ENCODE measurements around the gene KRT26.

The KRT26 gene

GRCh38 chr17:40779181-40779909 lies 7.3 kb upstream of the KRT26 start:
- no peak for DNase-seq (ENCODE audit: low read depth)
- H3K4me3 ChIP-seq (ENCODE audit: low read depth, low read length), result no peak overlapping the region
- TF ChIP-seq, protein P1, sequence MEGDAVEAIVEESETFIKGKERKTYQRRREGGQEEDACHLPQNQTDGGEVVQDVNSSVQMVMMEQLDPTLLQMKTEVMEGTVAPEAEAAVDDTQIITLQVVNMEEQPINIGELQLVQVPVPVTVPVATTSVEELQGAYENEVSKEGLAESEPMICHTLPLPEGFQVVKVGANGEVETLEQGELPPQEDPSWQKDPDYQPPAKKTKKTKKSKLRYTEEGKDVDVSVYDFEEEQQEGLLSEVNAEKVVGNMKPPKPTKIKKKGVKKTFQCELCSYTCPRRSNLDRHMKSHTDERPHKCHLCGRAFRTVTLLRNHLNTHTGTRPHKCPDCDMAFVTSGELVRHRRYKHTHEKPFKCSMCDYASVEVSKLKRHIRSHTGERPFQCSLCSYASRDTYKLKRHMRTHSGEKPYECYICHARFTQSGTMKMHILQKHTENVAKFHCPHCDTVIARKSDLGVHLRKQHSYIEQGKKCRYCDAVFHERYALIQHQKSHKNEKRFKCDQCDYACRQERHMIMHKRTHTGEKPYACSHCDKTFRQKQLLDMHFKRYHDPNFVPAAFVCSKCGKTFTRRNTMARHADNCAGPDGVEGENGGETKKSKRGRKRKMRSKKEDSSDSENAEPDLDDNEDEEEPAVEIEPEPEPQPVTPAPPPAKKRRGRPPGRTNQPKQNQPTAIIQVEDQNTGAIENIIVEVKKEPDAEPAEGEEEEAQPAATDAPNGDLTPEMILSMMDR (IDR thresholded peaks at IDR 0.05; ENCODE audit: control insufficient read depth, extremely low read depth, insufficient read depth), result no peak

GRCh38 chr17:40778461-40778860 lies 6.5 kb upstream of the KRT26 start:
- DNase-seq (ENCODE audit: low read depth), result no peak
- H3K4me3 ChIP-seq (ENCODE audit: low read depth, low read length), result no peak overlapping the region
- TF ChIP-seq, protein P1 (IDR thresholded peaks at IDR 0.05; ENCODE audit: control insufficient read depth, extremely low read depth, insufficient read depth), result no peak

DNA sequence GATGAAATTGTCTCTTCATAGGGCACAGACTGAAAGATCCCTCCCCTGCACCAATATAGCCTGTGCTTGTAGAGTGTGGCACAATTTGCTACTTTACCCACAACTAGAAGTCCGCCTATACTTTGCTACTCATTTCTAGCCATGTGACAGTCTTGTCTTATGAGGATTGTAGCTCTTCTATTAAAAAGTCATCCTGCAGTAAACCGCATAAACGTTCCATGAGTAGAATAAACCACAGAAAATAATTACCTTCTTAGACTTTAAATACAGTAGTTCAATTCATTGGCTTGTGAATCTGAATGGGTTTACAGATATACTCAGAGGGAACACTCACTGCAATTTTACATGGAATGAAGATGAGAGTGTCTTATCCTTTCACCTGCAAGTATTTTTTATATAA lies 6.0 kb upstream of the KRT26 start:
- no peak overlapping the region for H3K4me3 ChIP-seq (ENCODE audit: low read depth, low read length)
- no peak for DNase-seq (ENCODE audit: low read depth)

GRCh38 chr17:40777459-40777858 lies 5.5 kb upstream of the KRT26 start:
- H3K4me3 ChIP-seq (ENCODE audit: low read depth, low read length), result no peak overlapping the region
- DNase-seq (ENCODE audit: low read depth), result no peak
- TF ChIP-seq, protein P1 (IDR thresholded peaks at IDR 0.05; ENCODE audit: control insufficient read depth, extremely low read depth, insufficient read depth), result no peak

More for the DNA sequence above, 6.0 kb upstream of the KRT26 start:
- TF ChIP-seq, protein P1 (IDR thresholded peaks at IDR 0.05; ENCODE audit: control insufficient read depth, extremely low read depth, insufficient read depth), result no peak

DNA sequence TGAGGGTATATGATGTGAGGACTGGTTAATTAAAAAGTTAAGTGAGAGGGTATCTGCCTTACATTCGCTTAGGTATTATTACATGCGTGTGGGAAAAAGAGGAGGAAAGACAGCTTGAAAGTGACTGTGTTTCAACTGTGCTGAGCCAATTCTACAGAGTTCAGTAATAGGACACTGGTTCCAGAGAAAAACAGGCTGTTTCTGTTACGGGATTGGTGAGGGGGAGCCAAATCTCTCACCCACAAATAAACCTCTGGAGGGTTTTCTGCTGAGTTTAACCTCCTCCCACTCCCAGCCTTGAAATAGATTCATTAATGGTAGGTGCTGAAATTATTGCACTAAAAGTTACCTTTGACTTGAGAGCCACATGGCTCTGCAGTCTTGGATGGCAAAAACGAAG lies 3.9 kb upstream of the KRT26 start:
- no peak overlapping the region for H3K4me3 ChIP-seq (ENCODE audit: low read depth, low read length)
- no peak for DNase-seq (ENCODE audit: low read depth)
- TF ChIP-seq, protein P1 (IDR thresholded peaks at IDR 0.05; ENCODE audit: control insufficient read depth, extremely low read depth, insufficient read depth), result no peak

DNA sequence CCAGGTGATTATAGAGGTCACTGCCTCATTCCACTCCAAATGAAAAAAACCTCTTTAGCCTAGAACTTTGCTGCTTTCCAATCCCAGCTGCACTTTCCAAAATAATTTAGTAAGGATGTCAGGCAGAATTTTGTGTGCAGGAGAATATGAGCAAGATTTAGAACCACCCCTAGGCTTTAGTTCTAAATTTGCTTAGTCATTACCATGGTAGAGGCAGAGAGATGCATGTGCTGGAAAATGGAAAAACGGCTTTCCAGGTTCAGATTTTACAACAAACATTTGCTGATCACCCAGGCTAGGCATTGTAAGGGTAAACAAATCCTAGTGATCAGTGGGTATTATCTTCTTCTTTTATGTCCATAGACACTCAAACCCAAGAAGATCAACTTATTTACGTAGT lies 6.3 kb downstream of the KRT26 start:
- no peak overlapping the region for H3K4me3 ChIP-seq (ENCODE audit: low read depth, low read length)
- DNase-seq (ENCODE audit: low read depth), result no peak
- TF ChIP-seq, protein P1 (IDR thresholded peaks at IDR 0.05; ENCODE audit: control insufficient read depth, extremely low read depth, insufficient read depth), result no peak

DNA sequence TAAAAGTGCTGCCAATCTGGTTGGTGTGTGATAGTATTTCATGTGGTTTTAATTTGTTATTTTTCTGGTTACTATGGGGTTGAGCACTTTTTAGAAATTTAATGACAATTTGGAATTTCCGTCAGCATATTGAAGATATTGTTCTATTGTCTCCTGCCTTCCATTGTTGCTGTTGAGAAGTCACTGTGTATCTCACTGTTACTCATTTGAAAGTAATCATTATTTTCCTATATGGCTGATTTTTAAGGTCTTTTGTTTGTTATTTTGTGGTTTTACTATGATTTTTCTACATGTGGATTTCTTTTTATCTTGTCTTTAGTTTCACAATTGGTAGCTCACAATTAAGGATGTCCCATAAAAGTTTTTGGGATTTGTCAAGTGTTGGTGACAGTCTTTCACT lies 8.2 kb downstream of the KRT26 start:
- H3K4me3 ChIP-seq (ENCODE audit: low read depth, low read length), result no peak overlapping the region
- TF ChIP-seq, protein P1 (IDR thresholded peaks at IDR 0.05; ENCODE audit: control insufficient read depth, extremely low read depth, insufficient read depth), result no peak
- DNase-seq (ENCODE audit: low read depth), result no peak
